ENCODE measurements around the gene FAM83D. TPM values are rescaled to one million over a fixed set of nuclear protein-coding genes. Genes with fewer than 3 reads are reported as not detected.

FAM83D gene
- total and polyA plus RNA-seq, 2 of the 8 experiments (the other 6 are each of a cell fraction or from before 2014, with no cell fraction given), result 60.9 to 62.6 TPM

- Histone ChIP-seq H3K4me2 (ENCODE audit: insufficient read depth in 1 of 2, low read depth in 2 of 2, low read length in 2 of 2) (peak overlapping the region; percentile 83 to 96), H2BK15ac (ENCODE audit: low read length) (no peak overlapping the region), H3K4me3 (ENCODE audit: extremely low read depth in 1 of 4, insufficient read depth in 2 of 4, low read depth in 3 of 4, low read length in 4 of 4) (peak overlapping the region; percentile 79 to 100 (median 96)), H3K4ac (replicated peaks; ENCODE audit: insufficient read length, low read depth, low read length) (no peak overlapping the region), H4K91ac (replicated peaks; ENCODE audit: insufficient read length, low read length) (no peak overlapping the region), H3K14ac (ENCODE audit: insufficient read length) (no peak overlapping the region), H3K23me2 (ENCODE audit: low read depth, low read length) (peaks cover 4% of the 10 kb centered on the region), H3K4me1 (replicated peaks in 1 of 4; ENCODE audit: control insufficient read depth in 3 of 4, insufficient read depth in 4 of 4, low read length in 3 of 4) (peaks cover 0 to 6% (median 0%) of the 10 kb centered on the region in 4 experiments; a peak in 1 of 7 replicates), H4K5ac (ENCODE audit: insufficient read length, low read depth, low read length) (no peak overlapping the region), H3K27me3 (replicated peaks in 1 of 4; ENCODE audit: control insufficient read depth in 3 of 4, extremely low read depth in 1 of 4, insufficient read depth in 3 of 4, low read length in 3 of 4) (no peaks in the 10 kb centered on the region), H3K9ac (replicated peaks in 1 of 4; ENCODE audit: extremely low read depth in 1 of 4, low read depth in 3 of 4, low read length in 3 of 4) (peak overlapping the region; percentile 57 to 98 (median 92)), H3K27ac (ENCODE audit: low read depth, low read length) (peak overlapping the region; percentile 90), H3K9me3 (ENCODE audit: insufficient read depth in 2 of 2, low read depth in 1 of 2, low read length in 1 of 2) (no peaks in the 10 kb centered on the region), H3K79me2 (ENCODE audit: control insufficient read depth in 1 of 2, insufficient read depth in 2 of 2, low read length in 2 of 2) (peaks cover 4 to 57% of the 10 kb centered on the region in 2 experiments; a peak in 3 of 4 replicates), H2AK5ac (ENCODE audit: low read depth, low read length) (no peak overlapping the region), H2BK120ac (replicated peaks; ENCODE audit: low read depth, low read length) (no peak overlapping the region), H4K8ac (ENCODE audit: extremely low read depth, insufficient read depth, low read length) (no peak overlapping the region), H2BK12ac (ENCODE audit: low read depth, low read length) (no peak overlapping the region), H3K79me1 (ENCODE audit: low read depth, low read length) (no peaks in the 10 kb centered on the region), H3K56ac (replicated peaks; ENCODE audit: insufficient read length, low read depth, low read length) (no peak overlapping the region), H2BK5ac (ENCODE audit: low read depth, low read length) (peak overlapping the region; percentile 90), H2AFZ (ENCODE audit: low read length) (no peak overlapping the region), H2BK20ac (ENCODE audit: low read length) (no peak overlapping the region), H3K18ac (ENCODE audit: extremely low read depth, low read length) (0 out of 2 replicates have a peak overlapping the region, but pooled peaks have one; percentile 80), H3K36me3 (ENCODE audit: control insufficient read depth in 2 of 4, insufficient read depth in 4 of 4, low read length in 3 of 4) (peaks cover 0 to 8% (median 0%) of the 10 kb centered on the region in 4 experiments; a peak in 1 of 8 replicates), H3K23ac (ENCODE audit: insufficient read length) (no peak overlapping the region), H4K20me1 (replicated peaks in 1 of 2; ENCODE audit: control insufficient read depth in 1 of 2, insufficient read depth in 2 of 2, low read length in 2 of 2) (peaks cover 0 to 2% of the 10 kb centered on the region in 2 experiments)
- ChIA-PET CTCF (ENCODE audit: partially characterized antibody) (interaction anchor here (1.1 to 1.2 kb wide), 3 partner anchors 40 to 211 kb away, joined by 3 to 4 read pairs (median 3); no protein-coding TSS in a partner anchor), POLR2A (ENCODE audit: partially characterized antibody) (interaction anchor here (1.1 to 6.0 kb wide), 17 partner anchors 9 to 163 kb away, joined by 3 to 56 read pairs (median 6); partner anchors contain the start of gene FAM83D)
- 10% methylated on average over 5 of the region's 5 CpGs; no CpG with 5 or more reads in 1 of the 2 experiments for WGBS, 2 experiments (ENCODE audit: extremely low coverage in 1 of 2, insufficient coverage in 1 of 2, insufficient read length in 1 of 2, insufficient replicate concordance in 2 of 2, low coverage in 1 of 2, low lambda C conversion rate in 2 of 2, missing lambda C conversion rate in 1 of 2)
- FAIRE-seq (no peak), DNase-seq (ENCODE audit: low read depth in 1 of 2, low spot score in 2 of 2) (no peak)
- TF ChIP-seq CEBPB (IDR thresholded peaks at IDR 0.05; ENCODE audit: low read depth, low read length), result no peak
- no peak for TF ChIP-seq FOSL1 (IDR thresholded peaks at IDR 0.05; ENCODE audit: insufficient read depth, low read depth, low read length)
- no peak for TF ChIP-seq CHD1 (IDR thresholded peaks at IDR 0.05; ENCODE audit: low read depth, low read length)
These were observed 36.7 kb downstream of the FAM83D start for GRCh38 chr20:38962928-38963401.
